22Rv1 (cell line): ENCODE data around the gene MARCHF4.
"Not testable (repeated sequence)": the region's sequence is repeated elsewhere in the genome, so short reads cannot be mapped to it uniquely, and the experiment has no call there.

Experiments used
- H3K27ac ChIP-seq: fragments of 450-650 bp; 2 replicates; pipeline ENCODE4 v1.5.1; 2017
- CTCF ChIP-seq: fragments of 450-650 bp; IDR thresholded peaks from 2 replicates; pipeline ENCODE4 v1.5.1; 2017; ENCODE audit warnings: mild to moderate bottlenecking
- ZFX ChIP-seq: fragments of 450-650 bp; IDR thresholded peaks from 2 replicates; pipeline ENCODE4 v1.6.1; 2017; ENCODE audit warnings: antibody characterized with exemption, borderline replicate concordance

Gene MARCHF4

GRCh38 chr2:216389570-216389969 lies 17.3 kb upstream of the MARCHF4 start:
- TF ChIP-seq CTCF (no peak), ZFX (no peak)
- H3K27ac ChIP-seq: no peak overlapping the region

- TF ChIP-seq CTCF (no peak), ZFX (no peak)
- H3K27ac ChIP-seq: no peak overlapping the region
Measured at GRCh38 chr2:216388046-216388884, 16.0 kb upstream of the MARCHF4 start.

- H3K27ac ChIP-seq: no peak overlapping the region
- no peak for TF ChIP-seq CTCF
- no peak for TF ChIP-seq ZFX
Measured at GRCh38 chr2:216387262-216387661, 15.0 kb upstream of the MARCHF4 start.

- no peak overlapping the region for H3K27ac ChIP-seq
- no peak for TF ChIP-seq ZFX
- TF ChIP-seq CTCF: no peak
Measured at GRCh38 chr2:216385478-216385877, 13.2 kb upstream of the MARCHF4 start.

- H3K27ac ChIP-seq: not testable (repeated sequence)
Measured at GRCh38 chr2:216384409-216384808, 12.1 kb upstream of the MARCHF4 start.

- H3K27ac ChIP-seq: no peak overlapping the region
- no peak for TF ChIP-seq ZFX
- no peak for TF ChIP-seq CTCF
Measured at GRCh38 chr2:216379977-216380376, 7.7 kb upstream of the MARCHF4 start.

GRCh38 chr2:216375286-216375685 lies 3.0 kb upstream of the MARCHF4 start:
- TF ChIP-seq CTCF (no peak), ZFX (no peak)
- H3K27ac ChIP-seq: no peak overlapping the region

GRCh38 chr2:216373896-216374295 lies 1.6 kb upstream of the MARCHF4 start:
- TF ChIP-seq ZFX: no peak
- no peak for TF ChIP-seq CTCF
- no peak overlapping the region for H3K27ac ChIP-seq
